HG03280 (cell line): ENCODE results near the gene FOXL2.

Source experiments
- ATAC-seq: cut with Tn5 transposase; IDR thresholded peaks from one replicate; pipeline ENCODE4 v1.9.1; 2021; ENCODE audit warnings: mild to moderate bottlenecking, moderate library complexity; ENCODE audit not compliant: unreplicated experiment

Gene FOXL2

GRCh38 chr3:138898708-138899107 lies 48.2 kb downstream of the FOXL2 start:
- no peak for ATAC-seq

DNA sequence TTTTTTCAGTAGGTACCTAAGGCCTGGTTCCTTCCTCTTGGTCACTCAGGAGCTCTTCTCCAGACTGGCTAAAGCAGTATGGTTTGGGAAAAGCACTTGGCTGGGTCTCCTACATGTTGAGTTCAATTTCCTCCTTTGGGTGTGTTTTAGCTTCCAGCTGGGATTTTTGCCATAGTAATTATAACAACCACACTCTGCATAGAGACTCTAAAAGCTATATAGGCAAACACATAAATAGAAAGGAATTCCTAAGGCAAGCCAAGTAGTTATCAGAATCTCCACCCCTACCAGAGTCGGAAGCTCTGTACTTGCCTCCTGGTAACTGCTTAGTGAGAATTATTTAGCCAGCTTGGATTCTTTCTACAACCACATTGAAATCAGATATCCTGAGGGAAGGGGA lies 48.6 kb downstream of the FOXL2 start:
- no peak for ATAC-seq
